ENCODE results near the gene EN1.

EN1 gene

GRCh38 chr2:118811514-118812115 lies 35.8 kb downstream of the EN1 start:
- no peak overlapping the region for H3K4me3 ChIP-seq (ENCODE audit: low read length)
- TF ChIP-seq, protein P1, sequence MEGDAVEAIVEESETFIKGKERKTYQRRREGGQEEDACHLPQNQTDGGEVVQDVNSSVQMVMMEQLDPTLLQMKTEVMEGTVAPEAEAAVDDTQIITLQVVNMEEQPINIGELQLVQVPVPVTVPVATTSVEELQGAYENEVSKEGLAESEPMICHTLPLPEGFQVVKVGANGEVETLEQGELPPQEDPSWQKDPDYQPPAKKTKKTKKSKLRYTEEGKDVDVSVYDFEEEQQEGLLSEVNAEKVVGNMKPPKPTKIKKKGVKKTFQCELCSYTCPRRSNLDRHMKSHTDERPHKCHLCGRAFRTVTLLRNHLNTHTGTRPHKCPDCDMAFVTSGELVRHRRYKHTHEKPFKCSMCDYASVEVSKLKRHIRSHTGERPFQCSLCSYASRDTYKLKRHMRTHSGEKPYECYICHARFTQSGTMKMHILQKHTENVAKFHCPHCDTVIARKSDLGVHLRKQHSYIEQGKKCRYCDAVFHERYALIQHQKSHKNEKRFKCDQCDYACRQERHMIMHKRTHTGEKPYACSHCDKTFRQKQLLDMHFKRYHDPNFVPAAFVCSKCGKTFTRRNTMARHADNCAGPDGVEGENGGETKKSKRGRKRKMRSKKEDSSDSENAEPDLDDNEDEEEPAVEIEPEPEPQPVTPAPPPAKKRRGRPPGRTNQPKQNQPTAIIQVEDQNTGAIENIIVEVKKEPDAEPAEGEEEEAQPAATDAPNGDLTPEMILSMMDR (conservative IDR thresholded peaks at IDR 0.05; ENCODE audit: low read depth, low read length): no peak
- DNase-seq (ENCODE audit: low read depth): no peak

DNA sequence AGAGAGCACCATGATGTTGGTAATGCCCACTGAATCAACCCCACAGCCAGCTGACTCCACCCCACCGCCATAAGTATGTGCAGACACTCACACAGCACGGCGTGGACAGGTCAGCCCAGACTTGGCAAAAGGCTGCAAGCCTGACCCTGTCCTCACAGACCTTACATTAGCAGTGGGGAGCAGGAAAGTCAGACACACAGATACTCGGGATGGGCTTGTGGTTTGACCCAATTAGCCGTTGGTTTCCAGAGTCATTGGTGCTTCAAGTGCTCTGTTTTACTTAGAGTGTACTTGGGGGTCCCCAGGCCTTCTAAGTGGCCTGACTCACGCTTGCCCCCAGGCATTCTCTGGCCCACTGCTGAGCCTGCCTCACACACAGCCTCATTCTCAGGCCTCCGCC lies 36.7 kb downstream of the EN1 start:
- TF ChIP-seq, protein P1 (conservative IDR thresholded peaks at IDR 0.05; ENCODE audit: low read depth, low read length): no peak
- H3K4me3 ChIP-seq (ENCODE audit: low read length): no peak overlapping the region
- no peak for DNase-seq (ENCODE audit: low read depth)

DNA sequence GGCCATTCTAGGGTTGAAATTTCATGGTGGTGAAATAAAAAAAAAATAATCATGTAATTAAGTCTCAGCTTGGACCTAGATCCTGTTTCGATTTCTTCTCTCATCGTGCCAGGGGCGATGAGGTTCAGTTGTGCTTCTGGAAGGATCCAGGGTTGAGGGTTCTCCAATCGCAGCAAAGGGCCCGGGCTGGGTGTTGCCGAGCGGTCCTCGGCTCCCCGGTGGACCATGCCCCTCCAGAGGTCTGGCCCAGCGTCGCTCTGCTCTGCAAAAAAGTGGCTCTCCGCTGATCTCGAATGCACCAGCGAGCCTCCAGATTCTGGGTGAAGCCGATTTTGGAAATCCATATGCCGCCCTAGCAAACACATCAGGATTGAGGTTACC lies 39.0 kb downstream of the EN1 start:
- TF ChIP-seq, protein P1 (conservative IDR thresholded peaks at IDR 0.05; ENCODE audit: low read depth, low read length): no peak
- H3K4me3 ChIP-seq (ENCODE audit: low read length): no peak overlapping the region
- no peak for DNase-seq (ENCODE audit: low read depth)

GRCh38 chr2:118807668-118808428 lies 39.6 kb downstream of the EN1 start:
- H3K4me3 ChIP-seq (ENCODE audit: low read length): no peak overlapping the region
- TF ChIP-seq, protein P1 (conservative IDR thresholded peaks at IDR 0.05; ENCODE audit: low read depth, low read length): no peak
- no peak for DNase-seq (ENCODE audit: low read depth)

GRCh38 chr2:118806797-118807667 lies 40.4 kb downstream of the EN1 start:
- no peak overlapping the region for H3K4me3 ChIP-seq (ENCODE audit: low read length)
- TF ChIP-seq, protein P1 (conservative IDR thresholded peaks at IDR 0.05; ENCODE audit: low read depth, low read length): no peak
- DNase-seq (ENCODE audit: low read depth): no peak

DNA sequence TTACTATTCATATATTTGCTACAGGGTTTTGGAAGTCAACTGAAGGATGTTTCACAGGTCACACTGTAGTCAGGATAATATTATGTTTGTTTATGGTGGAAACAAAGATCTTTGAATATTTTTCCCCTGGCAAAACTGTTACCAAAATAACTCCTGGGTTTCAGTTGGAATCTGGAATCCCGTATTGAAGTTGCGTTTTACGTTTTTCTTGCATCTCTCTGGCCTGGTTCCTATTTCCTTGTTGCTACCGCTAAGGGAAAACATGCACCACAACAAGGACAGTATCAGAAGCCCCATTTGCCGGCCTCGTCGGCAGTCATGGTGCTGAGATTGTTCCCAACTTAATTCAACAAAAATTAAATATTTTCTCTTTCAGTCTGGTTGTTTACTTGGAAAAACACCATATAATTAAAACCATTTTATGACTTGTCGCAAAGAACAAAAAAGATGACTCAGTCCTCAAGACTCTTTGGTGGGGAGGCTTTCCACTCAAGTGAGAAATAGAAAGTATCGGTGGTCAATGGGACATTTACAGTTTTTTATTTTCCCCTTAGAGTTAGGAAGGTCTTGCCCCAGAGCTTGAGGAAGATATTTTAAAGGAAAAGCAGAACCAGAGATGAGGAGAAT lies 42.3 kb downstream of the EN1 start:
- no peak overlapping the region for H3K4me3 ChIP-seq (ENCODE audit: low read length)
- DNase-seq (ENCODE audit: low read depth): no peak
- TF ChIP-seq, protein P1 (conservative IDR thresholded peaks at IDR 0.05; ENCODE audit: low read depth, low read length): no peak
